GM23338 (cell line): Measurements from ENCODE around the gene C2orf92. TPM values are rescaled to one million over a fixed set of nuclear protein-coding genes. Genes with fewer than 3 reads are reported as not detected.
A peak's percentile ranks its signal among the peaks of the same experiment; 100 is the strongest.

ENCODE experiments used
- ATAC-seq: fragments of 200-7000 bp; cut with Tn5 transposase; 3 replicates; pipeline ENCODE4 v1.9.1; 2020
- DNase-seq: peaks from one replicate; pipeline ENCODE4 v3.0.0-alpha.2; 2015; ENCODE audit warnings: low spot score
- H2AFZ ChIP-seq: fragments of 200-600 bp; sonication (generic); 2 replicates; pipeline ENCODE4 v1.8.0; 2016; ENCODE audit warnings: antibody characterized with exemption, mild to moderate bottlenecking, moderate library complexity
- H3F3A ChIP-seq: fragments of 200-600 bp; sonication (generic); replicated peaks from 2 replicates; pipeline ENCODE4 v1.8.0; 2017; ENCODE audit warnings: antibody characterized with exemption, mixed run types, low read depth
- H3K27ac ChIP-seq: fragments of 200-600 bp; sonication (generic); 2 replicates; pipeline ENCODE4 v1.6.1; 2016; ENCODE audit warnings: low read depth
- H3K27me3 ChIP-seq: fragments of 200-600 bp; sonication (generic); 2 replicates; pipeline ENCODE4 v1.8.0; 2016; ENCODE audit warnings: mild to moderate bottlenecking, mixed run types, moderate library complexity; ENCODE audit not compliant: insufficient read depth
- H3K36me3 ChIP-seq: fragments of 200-600 bp; sonication (generic); 2 replicates; pipeline ENCODE4 v1.8.0; 2016; ENCODE audit warnings: mild to moderate bottlenecking; ENCODE audit not compliant: insufficient read depth
- H3K4me1 ChIP-seq: fragments of 200-600 bp; sonication (generic); 2 replicates; pipeline ENCODE4 v1.8.0; 2016; ENCODE audit warnings: mild to moderate bottlenecking, moderate library complexity; ENCODE audit not compliant: insufficient read depth
- H3K4me2 ChIP-seq: fragments of 200-600 bp; sonication (generic); 2 replicates; pipeline ENCODE4 v1.7.1; 2017; ENCODE audit warnings: mixed run types
- H3K4me3 ChIP-seq: fragments of 200-600 bp; sonication (generic); 2 replicates; pipeline ENCODE4 v1.6.1; 2016; ENCODE audit warnings: mixed run types
- H3K79me2 ChIP-seq: fragments of 200-600 bp; sonication (generic); replicated peaks from 2 replicates; pipeline ENCODE4 v1.8.0; 2017; ENCODE audit warnings: mild to moderate bottlenecking; ENCODE audit not compliant: insufficient read depth
- H3K9me2 ChIP-seq: fragments of 200-600 bp; sonication (generic); 2 replicates; pipeline ENCODE4 v1.8.0; 2017; ENCODE audit not compliant: insufficient read depth
- H4K20me1 ChIP-seq: fragments of 200-600 bp; sonication (generic); replicated peaks from 2 replicates; pipeline ENCODE4 v1.8.0; 2017; ENCODE audit warnings: mild to moderate bottlenecking; ENCODE audit not compliant: insufficient read depth
- H3K27ac Mint-ChIP-seq: 2 replicates; pipeline ENCODE4 v1.8.0; 2020; ENCODE audit warnings: inconsistent platforms, mild to moderate bottlenecking, moderate library complexity, mixed read lengths
- H3K27me3 Mint-ChIP-seq: 3 replicates; pipeline ENCODE4 v1.8.0; 2022; ENCODE audit warnings: low read depth, mild to moderate bottlenecking, moderate library complexity, mixed read lengths, inconsistent platforms; ENCODE audit not compliant: insufficient read depth, poor library complexity
- H3K36me3 Mint-ChIP-seq: 3 replicates; pipeline ENCODE4 v1.8.0; 2021; ENCODE audit warnings: low read depth, mild to moderate bottlenecking, inconsistent platforms, moderate library complexity, mixed read lengths
- H3K4me1 Mint-ChIP-seq: 3 replicates; pipeline ENCODE4 v1.8.0; 2020; ENCODE audit warnings: mild to moderate bottlenecking, inconsistent platforms, mixed read lengths
- H3K4me3 Mint-ChIP-seq: 3 replicates; pipeline ENCODE4 v1.8.0; 2021; ENCODE audit warnings: moderate library complexity, mild to moderate bottlenecking, inconsistent platforms, mixed read lengths
- H3K9me3 Mint-ChIP-seq: 3 replicates; pipeline ENCODE4 v1.8.0; 2020; ENCODE audit warnings: moderate library complexity, mild to moderate bottlenecking, inconsistent platforms, mixed read lengths
- REST ChIP-seq: IDR thresholded peaks from one replicate; pipeline ENCODE4 v1.6.1; 2018; ENCODE audit warnings: antibody characterized with exemption; ENCODE audit not compliant: unreplicated experiment
- polyA plus RNA-seq: library from polyadenylated mRNA; unstranded; fragments of >200 nt; fragmentation: Nextera tagmentation; extraction: Ambion mirVana; gene quantifications from 2 replicates; pipeline ENCODE4 v1.2.1, GENCODE V29; 2016
- total RNA-seq: library from RNA; depleted of rRNA; stranded (reverse); fragments of >200 nt; shearing (Covaris generic); gene quantifications from 2 replicates; pipeline ENCODE4 v1.2.3, GENCODE V29; 2014
- TF ChIP-seq, protein P1 (sequence below): fragments of 250-450 bp; sonication (Bioruptor Pico); IDR thresholded peaks from 2 replicates; pipeline ENCODE4 v1.5.0; 2020; ENCODE audit warnings: mild to moderate bottlenecking, moderate library complexity

C2orf92 gene
- total and polyA plus RNA-seq, 2 experiments from 2014 or later, result 1.7 to 2.6 TPM

DNA sequence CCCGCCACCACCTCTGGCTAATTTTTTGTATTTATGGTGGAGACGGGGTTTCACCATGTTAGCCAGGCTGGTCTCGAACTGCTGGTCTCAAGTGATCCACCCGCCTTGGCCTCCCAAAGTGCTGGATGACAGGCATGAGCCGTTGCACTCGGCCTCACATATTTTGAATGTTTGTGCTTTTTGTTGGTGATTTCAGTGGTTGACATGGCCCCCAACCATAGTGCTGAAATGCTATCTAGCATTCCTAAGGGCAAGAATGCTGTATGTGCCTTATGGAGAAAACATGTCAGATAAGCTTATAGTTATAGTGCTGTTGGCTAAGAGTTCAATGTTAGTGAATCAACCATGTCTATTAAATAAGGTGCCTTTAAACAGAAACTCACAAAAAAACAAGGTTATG, 52.7 kb downstream of the C2orf92 start (continued):
- TF ChIP-seq, protein P1, sequence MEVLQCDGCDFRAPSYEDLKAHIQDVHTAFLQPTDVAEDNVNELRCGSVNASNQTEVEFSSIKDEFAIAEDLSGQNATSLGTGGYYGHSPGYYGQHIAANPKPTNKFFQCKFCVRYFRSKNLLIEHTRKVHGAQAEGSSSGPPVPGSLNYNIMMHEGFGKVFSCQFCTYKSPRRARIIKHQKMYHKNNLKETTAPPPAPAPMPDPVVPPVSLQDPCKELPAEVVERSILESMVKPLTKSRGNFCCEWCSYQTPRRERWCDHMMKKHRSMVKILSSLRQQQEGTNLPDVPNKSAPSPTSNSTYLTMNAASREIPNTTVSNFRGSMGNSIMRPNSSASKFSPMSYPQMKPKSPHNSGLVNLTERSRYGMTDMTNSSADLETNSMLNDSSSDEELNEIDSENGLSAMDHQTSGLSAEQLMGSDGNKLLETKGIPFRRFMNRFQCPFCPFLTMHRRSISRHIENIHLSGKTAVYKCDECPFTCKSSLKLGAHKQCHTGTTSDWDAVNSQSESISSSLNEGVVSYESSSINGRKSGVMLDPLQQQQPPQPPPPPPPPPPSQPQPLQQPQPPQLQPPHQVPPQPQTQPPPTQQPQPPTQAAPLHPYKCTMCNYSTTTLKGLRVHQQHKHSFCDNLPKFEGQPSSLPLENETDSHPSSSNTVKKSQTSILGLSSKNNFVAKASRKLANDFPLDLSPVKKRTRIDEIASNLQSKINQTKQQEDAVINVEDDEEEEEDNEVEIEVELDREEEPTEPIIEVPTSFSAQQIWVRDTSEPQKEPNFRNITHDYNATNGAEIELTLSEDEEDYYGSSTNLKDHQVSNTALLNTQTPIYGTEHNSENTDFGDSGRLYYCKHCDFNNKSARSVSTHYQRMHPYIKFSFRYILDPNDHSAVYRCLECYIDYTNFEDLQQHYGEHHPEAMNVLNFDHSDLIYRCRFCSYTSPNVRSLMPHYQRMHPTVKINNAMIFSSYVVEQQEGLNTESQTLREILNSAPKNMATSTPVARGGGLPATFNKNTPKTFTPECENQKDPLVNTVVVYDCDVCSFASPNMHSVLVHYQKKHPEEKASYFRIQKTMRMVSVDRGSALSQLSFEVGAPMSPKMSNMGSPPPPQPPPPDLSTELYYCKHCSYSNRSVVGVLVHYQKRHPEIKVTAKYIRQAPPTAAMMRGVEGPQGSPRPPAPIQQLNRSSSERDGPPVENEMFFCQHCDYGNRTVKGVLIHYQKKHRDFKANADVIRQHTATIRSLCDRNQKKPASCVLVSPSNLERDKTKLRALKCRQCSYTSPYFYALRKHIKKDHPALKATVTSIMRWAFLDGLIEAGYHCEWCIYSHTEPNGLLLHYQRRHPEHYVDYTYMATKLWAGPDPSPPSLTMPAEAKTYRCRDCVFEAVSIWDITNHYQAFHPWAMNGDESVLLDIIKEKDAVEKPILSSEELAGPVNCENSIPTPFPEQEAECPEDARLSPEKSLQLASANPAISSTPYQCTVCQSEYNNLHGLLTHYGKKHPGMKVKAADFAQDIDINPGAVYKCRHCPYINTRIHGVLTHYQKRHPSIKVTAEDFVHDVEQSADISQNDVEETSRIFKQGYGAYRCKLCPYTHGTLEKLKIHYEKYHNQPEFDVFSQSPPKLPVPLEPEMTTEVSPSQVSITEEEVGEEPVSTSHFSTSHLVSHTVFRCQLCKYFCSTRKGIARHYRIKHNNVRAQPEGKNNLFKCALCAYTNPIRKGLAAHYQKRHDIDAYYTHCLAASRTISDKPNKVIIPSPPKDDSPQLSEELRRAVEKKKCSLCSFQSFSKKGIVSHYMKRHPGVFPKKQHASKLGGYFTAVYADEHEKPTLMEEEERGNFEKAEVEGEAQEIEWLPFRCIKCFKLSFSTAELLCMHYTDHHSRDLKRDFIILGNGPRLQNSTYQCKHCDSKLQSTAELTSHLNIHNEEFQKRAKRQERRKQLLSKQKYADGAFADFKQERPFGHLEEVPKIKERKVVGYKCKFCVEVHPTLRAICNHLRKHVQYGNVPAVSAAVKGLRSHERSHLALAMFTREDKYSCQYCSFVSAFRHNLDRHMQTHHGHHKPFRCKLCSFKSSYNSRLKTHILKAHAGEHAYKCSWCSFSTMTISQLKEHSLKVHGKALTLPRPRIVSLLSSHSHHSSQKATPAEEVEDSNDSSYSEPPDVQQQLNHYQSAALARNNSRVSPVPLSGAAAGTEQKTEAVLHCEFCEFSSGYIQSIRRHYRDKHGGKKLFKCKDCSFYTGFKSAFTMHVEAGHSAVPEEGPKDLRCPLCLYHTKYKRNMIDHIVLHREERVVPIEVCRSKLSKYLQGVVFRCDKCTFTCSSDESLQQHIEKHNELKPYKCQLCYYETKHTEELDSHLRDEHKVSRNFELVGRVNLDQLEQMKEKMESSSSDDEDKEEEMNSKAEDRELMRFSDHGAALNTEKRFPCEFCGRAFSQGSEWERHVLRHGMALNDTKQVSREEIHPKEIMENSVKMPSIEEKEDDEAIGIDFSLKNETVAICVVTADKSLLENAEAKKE (CRISPR knock-in tag), result no peak
- no peak for TF ChIP-seq REST

DNA sequence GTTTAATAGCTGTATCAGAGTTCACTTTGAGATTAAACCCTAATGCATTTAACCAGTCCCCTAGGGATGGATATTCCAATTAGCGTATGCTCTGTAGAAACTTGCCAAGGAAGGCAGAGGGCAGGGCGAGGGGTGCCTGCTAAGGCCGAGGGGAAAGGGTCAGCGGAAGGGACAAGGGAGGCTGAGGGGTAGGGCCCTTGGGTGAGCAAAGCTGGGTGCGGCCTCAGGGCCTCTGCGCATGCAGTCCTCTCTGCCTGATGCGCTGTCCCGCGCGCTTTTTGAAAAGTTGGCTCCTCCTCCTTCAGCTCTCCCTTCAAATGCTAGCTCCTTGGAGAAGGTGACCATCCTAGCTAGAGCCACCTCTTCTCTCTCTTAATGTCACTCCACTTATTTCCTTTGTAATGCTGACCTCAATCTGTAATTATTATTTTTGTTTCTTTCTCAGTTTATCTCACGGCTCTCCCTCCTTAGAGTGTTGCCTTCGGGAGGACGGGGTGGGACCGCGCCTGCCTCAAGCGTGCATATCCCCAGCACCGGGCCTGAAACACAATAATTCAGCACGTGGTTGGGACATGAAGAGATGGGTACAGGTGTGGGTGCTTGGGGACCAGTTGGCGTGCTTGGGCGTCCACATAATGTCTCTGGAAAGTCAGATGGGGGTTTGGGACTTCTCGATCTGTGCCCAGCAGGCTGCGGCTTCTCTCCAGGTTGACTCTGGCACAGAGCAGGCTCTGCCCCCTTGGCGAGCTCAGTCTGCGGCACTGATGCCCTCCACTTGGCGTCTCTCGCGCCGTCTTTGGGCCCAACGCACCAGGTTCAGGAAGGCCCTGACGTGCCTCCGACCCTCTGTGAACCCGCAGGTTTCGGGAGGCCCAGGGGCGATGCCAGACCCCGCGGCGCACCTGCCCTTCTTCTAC, 53.9 kb downstream of the C2orf92 start:
- Mint-ChIP-seq H3K9me3 (no peaks in the 10 kb centered on the region), H3K36me3 (no peaks in the 10 kb centered on the region; the same call in 2 of the 3 replicates), H3K27ac (no peak overlapping the region), H3K27me3 (peaks cover 3% of the 10 kb centered on the region), H3K4me3 (no peak overlapping the region), H3K4me1 (peaks cover 19% of the 10 kb centered on the region)
- Histone ChIP-seq H3K4me1 (peaks cover 17% of the 10 kb centered on the region), H3K9me2 (no peaks in the 10 kb centered on the region), H3K4me2 (no peak overlapping the region), H3K4me3 (no peak overlapping the region), H3K79me2 (no peaks in the 10 kb centered on the region), H3K27ac (no peak overlapping the region), H3F3A (no peaks in the 10 kb centered on the region), H3K36me3 (no peaks in the 10 kb centered on the region), H2AFZ (peak overlapping the region; percentile 63; the same call in 1 of the 2 replicates), H3K27me3 (no peaks in the 10 kb centered on the region), H4K20me1 (no peaks in the 10 kb centered on the region)
- DNase-seq (no peak), ATAC-seq (no peak)
- TF ChIP-seq, protein P1 (CRISPR knock-in tag), result no peak
